GM21723 (cell line): ENCODE measurements around the gene KRT79.

Experiments
- ATAC-seq: cut with Tn5 transposase; IDR thresholded peaks from one replicate; pipeline ENCODE4 v1.9.1; 2021; ENCODE audit warnings: mild to moderate bottlenecking, moderate library complexity; ENCODE audit not compliant: unreplicated experiment

Gene KRT79

DNA sequence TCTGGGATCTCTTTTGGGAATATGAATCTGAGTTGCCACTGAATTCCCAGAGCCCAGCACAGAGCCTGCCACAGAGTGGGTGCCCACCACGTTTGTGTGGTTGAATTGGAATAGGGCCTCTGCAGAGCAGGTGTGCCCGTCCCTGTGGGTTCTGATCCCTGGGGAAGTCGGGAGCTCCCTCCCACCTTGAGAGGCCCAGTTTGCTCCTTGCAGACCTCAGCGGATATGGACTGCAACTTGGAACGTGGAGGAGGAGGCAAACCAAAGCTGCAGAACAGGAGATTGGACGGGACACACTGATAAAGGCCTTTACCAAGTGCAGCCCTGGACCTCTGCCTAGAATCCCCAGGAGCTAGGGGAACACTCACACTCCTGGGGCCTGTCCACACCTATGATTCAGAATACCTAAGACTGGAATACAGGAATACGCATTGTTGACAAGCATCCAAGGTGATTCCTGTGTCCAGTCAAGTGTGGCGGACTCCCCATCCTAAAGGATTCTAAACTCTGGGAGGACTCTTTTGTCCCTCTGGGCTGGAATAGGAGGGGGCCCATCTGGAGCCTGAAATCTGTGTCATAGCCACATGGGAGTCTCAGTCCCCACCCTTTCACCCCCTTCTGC lies 59.4 kb downstream of the KRT79 start:
- ATAC-seq = no peak

DNA sequence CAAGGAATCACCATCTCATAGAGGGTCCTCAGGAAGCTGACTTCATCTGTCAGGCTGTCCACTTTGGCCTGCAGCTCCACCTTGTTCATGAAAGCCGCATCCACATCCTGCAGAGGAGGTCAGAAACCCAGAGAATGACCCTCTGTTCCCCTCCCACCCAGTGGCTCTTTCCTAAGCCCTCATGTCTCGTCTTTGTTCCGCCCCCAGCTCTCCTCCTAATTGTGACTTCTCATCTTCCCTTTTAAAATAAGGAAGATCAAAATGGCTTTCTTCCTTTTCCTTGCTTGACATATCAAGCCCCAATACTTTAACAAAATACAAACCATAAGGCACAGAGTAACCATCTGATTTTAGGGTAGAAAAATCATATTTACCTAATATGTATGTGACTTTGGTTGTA lies 61.3 kb downstream of the KRT79 start:
- no peak for ATAC-seq

DNA sequence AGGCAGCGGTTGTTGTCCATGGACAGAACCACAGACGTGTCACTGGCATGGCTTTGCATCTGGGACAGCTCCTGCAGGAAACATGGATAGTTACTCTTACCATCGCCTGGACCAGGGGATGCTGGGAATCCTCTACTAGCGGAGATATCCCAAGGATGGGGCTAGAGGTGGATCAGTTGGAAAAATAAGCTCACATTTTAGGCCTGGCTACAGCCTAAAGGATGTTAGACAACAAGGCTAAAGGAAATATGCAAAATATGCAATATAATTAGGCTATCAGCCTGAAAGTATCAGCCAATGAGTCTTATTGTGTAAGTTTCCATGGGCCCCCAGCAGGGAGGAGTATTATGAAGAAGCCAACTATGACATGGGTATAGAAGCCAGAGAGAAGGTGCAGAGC lies 61.9 kb downstream of the KRT79 start:
- no peak for ATAC-seq

- ATAC-seq = no peak
Observed at GRCh38 chr12:52771505-52771904, 62.6 kb downstream of the KRT79 start.
